ENCODE data around the gene ZFP91.

Gene ZFP91

GRCh38 chr11:58629857-58630256, 51.0 kb downstream of the ZFP91 start:
- peak; percentile 20 for DNase-seq (ENCODE audit: low spot score)

GRCh38 chr11:58631378-58631777, 52.5 kb downstream of the ZFP91 start:
- no peak for DNase-seq (ENCODE audit: low spot score)

- DNase-seq (ENCODE audit: low spot score): no peak
These were observed 53.6 kb downstream of the ZFP91 start for GRCh38 chr11:58632510-58632909.

GRCh38 chr11:58636587-58636986, 57.7 kb downstream of the ZFP91 start:
- no peak for DNase-seq (ENCODE audit: low spot score)

- no peak for DNase-seq (ENCODE audit: low spot score)
These were observed 58.5 kb downstream of the ZFP91 start for GRCh38 chr11:58637371-58637770.

GRCh38 chr11:58639103-58639502, 60.2 kb downstream of the ZFP91 start:
- DNase-seq (ENCODE audit: low spot score): no peak

GRCh38 chr11:58639669-58640068, 60.8 kb downstream of the ZFP91 start:
- no peak for DNase-seq (ENCODE audit: low spot score)

GRCh38 chr11:58640386-58641023, 61.6 kb downstream of the ZFP91 start:
- DNase-seq (ENCODE audit: low spot score): peak; percentile 23

- no peak for DNase-seq (ENCODE audit: low spot score)
These were observed 62.5 kb downstream of the ZFP91 start for GRCh38 chr11:58641341-58641740.

- DNase-seq (ENCODE audit: low spot score): no peak
These were observed 63.1 kb downstream of the ZFP91 start for GRCh38 chr11:58641803-58642581.

GRCh38 chr11:58645854-58646253, 67.0 kb downstream of the ZFP91 start:
- no peak for DNase-seq (ENCODE audit: low spot score)

GRCh38 chr11:58647141-58647699, 68.4 kb downstream of the ZFP91 start:
- no peak for DNase-seq (ENCODE audit: low spot score)

- DNase-seq (ENCODE audit: low spot score): no peak
These were observed 69.0 kb downstream of the ZFP91 start for GRCh38 chr11:58647866-58648265.

- DNase-seq (ENCODE audit: low spot score): no peak
These were observed 70.8 kb downstream of the ZFP91 start for GRCh38 chr11:58649623-58650022.

- no peak for DNase-seq (ENCODE audit: low spot score)
These were observed 71.6 kb downstream of the ZFP91 start for GRCh38 chr11:58650496-58650895.

GRCh38 chr11:58652726-58653280, 73.9 kb downstream of the ZFP91 start:
- no peak for DNase-seq (ENCODE audit: low spot score)

- DNase-seq (ENCODE audit: low spot score): peak; percentile 65
These were observed 75.4 kb downstream of the ZFP91 start for GRCh38 chr11:58654079-58654907.

- no peak for DNase-seq (ENCODE audit: low spot score)
These were observed 76.0 kb downstream of the ZFP91 start for GRCh38 chr11:58654908-58655296.

- DNase-seq (ENCODE audit: low spot score): no peak
These were observed 77.5 kb downstream of the ZFP91 start for GRCh38 chr11:58656348-58656747.

GRCh38 chr11:58658623-58659022, 79.8 kb downstream of the ZFP91 start:
- no peak for DNase-seq (ENCODE audit: low spot score)

- no peak for DNase-seq (ENCODE audit: low spot score)
These were observed 80.5 kb downstream of the ZFP91 start for GRCh38 chr11:58659404-58659803.

- DNase-seq (ENCODE audit: low spot score): no peak
These were observed 81.2 kb downstream of the ZFP91 start for GRCh38 chr11:58659910-58660570.

Measured in CD4-positive, alpha-beta T cell treated with Interleukin-6 at 100 ng/mL for 8 hours (primary cell).